Head of caudate nucleus (tissue), 42 donors: ENCODE results near the gene OSMR.

Experiments used
- DNase-seq, 42 donors: peaks; one replicate each; pipeline versions ENCODE4 v3.0.0 to v3.0.0-alpha.2; 2020 to 2021; ENCODE audit warnings: mixed read lengths in 7 of 42
- intact Hi-C: fragments of 100-400 bp; cut with DNase I; formaldehyde crosslinking; loops from one replicate; pipeline ENCODE4 v1.15.0; 2022

The OSMR gene

GRCh38 chr5:38953426-38954012 is 107.7 kb downstream of the OSMR start:
- DNase-seq = no peak
- intact Hi-C loops = no loop called here

GRCh38 chr5:38961691-38962090 is 115.9 kb downstream of the OSMR start:
- DNase-seq = no peak
- intact Hi-C loops = no loop called here

- DNase-seq = no peak
- intact Hi-C loops = no loop called here
Measured at GRCh38 chr5:38968665-38969064, 122.9 kb downstream of the OSMR start.

GRCh38 chr5:38978036-38978435 is 132.2 kb downstream of the OSMR start:
- intact Hi-C loops = no loop called here
- no peak for DNase-seq

- no peak for DNase-seq
- intact Hi-C loops = no loop called here
Measured at GRCh38 chr5:38979535-38979934, 133.7 kb downstream of the OSMR start.
